Measurements from ENCODE around the gene ZNF79.
A peak's percentile ranks its signal among the peaks of the same experiment; 100 is the strongest.

Gene ZNF79

GRCh38 chr9:127398275-127398647 lies 25.9 kb upstream of the ZNF79 start:
- no peak for DNase-seq (ENCODE audit: low spot score)

- no peak for DNase-seq (ENCODE audit: low spot score)
These were observed 25.3 kb upstream of the ZNF79 start for GRCh38 chr9:127398715-127399400.

GRCh38 chr9:127399736-127400269 lies 24.4 kb upstream of the ZNF79 start:
- no peak for DNase-seq (ENCODE audit: low spot score)

- DNase-seq (ENCODE audit: low spot score) = no peak
These were observed 21.6 kb upstream of the ZNF79 start for GRCh38 chr9:127402401-127403090.

GRCh38 chr9:127403507-127404192 lies 20.5 kb upstream of the ZNF79 start:
- no peak for DNase-seq (ENCODE audit: low spot score)

GRCh38 chr9:127404631-127405030 lies 19.6 kb upstream of the ZNF79 start:
- DNase-seq (ENCODE audit: low spot score) = no peak

- no peak for DNase-seq (ENCODE audit: low spot score)
These were observed 18.6 kb upstream of the ZNF79 start for GRCh38 chr9:127405344-127406125.

- DNase-seq (ENCODE audit: low spot score) = no peak
These were observed 17.2 kb upstream of the ZNF79 start for GRCh38 chr9:127406799-127407491.

GRCh38 chr9:127407492-127407843 lies 16.7 kb upstream of the ZNF79 start:
- DNase-seq (ENCODE audit: low spot score) = no peak

GRCh38 chr9:127411122-127411521 lies 13.1 kb upstream of the ZNF79 start:
- no peak for DNase-seq (ENCODE audit: low spot score)

- DNase-seq (ENCODE audit: low spot score) = no peak
These were observed 9.0 kb upstream of the ZNF79 start for GRCh38 chr9:127415141-127415540.

GRCh38 chr9:127415657-127416056 lies 8.5 kb upstream of the ZNF79 start:
- DNase-seq (ENCODE audit: low spot score) = no peak

- no peak for DNase-seq (ENCODE audit: low spot score)
These were observed 6.8 kb upstream of the ZNF79 start for GRCh38 chr9:127417131-127418036.

GRCh38 chr9:127418037-127418471 lies 6.1 kb upstream of the ZNF79 start:
- DNase-seq (ENCODE audit: low spot score) = peak; percentile 65

GRCh38 chr9:127419348-127419747 lies 4.8 kb upstream of the ZNF79 start:
- no peak for DNase-seq (ENCODE audit: low spot score)

GRCh38 chr9:127421057-127421456 lies 3.1 kb upstream of the ZNF79 start:
- DNase-seq (ENCODE audit: low spot score) = no peak

- no peak for DNase-seq (ENCODE audit: low spot score)
These were observed 1.9 kb upstream of the ZNF79 start for GRCh38 chr9:127422133-127422782.

- DNase-seq (ENCODE audit: low spot score) = no peak
These were observed 1.4 kb upstream of the ZNF79 start for GRCh38 chr9:127422787-127423186.

GRCh38 chr9:127423476-127423933 lies 677 bp upstream of the ZNF79 start:
- DNase-seq (ENCODE audit: low spot score) = peak; percentile 39

GRCh38 chr9:127424676-127424999 lies 456 bp downstream of the ZNF79 start:
- peak; percentile 66 for DNase-seq (ENCODE audit: low spot score)

All from RKO (cell line).